Endothelial cell of umbilical vein (primary cell): ENCODE data around the gene MYBPHL. TPM values are rescaled to one million over a fixed set of nuclear protein-coding genes. Genes with fewer than 3 reads are reported as not detected.

ENCODE experiments used
- BruUV-seq: library from RNA; stranded (reverse); fragments of 400-500 nt; replicated peaks from 2 replicates; lab custom pipeline; 2021; lab: Mats Ljungman, UMichigan
- CTCF ChIA-PET: fragments of 300-600, 350-600 bp; sonication (Branson Sonifier 250); formaldehyde crosslinking; loops from one replicate; lab custom pipeline; 2021; ENCODE audit warnings: antibody characterized with exemption, inconsistent platforms; lab: Charles Lee
- POLR2A ChIA-PET: fragments of 300-600, 350-600 bp; sonication (Branson Sonifier 250); formaldehyde crosslinking; loops from one replicate; lab custom pipeline; 2021; ENCODE audit warnings: antibody characterized with exemption, inconsistent platforms; lab: Charles Lee
- DNase-seq: peaks from one replicate; pipeline ENCODE4 v3.0.0-alpha.2; 2011; ENCODE audit warnings: low read depth, low spot score
- FAIRE-seq: peaks from 2 replicates; lab custom pipeline; 2011; peaks lifted over from hg19 to GRCh38; lab: Jason Lieb, UNC
- H2AFZ ChIP-seq: 2 replicates; pipeline ENCODE4 v1.6.0; 2012; ENCODE audit warnings: low read depth, low read length, control low read depth, inconsistent platforms
- H3K27ac ChIP-seq: 2 replicates; pipeline ENCODE4 v1.5.1; 2011; ENCODE audit warnings: low read depth, mild to moderate bottlenecking, control low read depth, low read length, moderate library complexity; ENCODE audit not compliant: insufficient read depth
- H3K27me3 ChIP-seq, 2 experiments: 2 replicates each; pipeline versions ENCODE4 v1.6.0 to v1.6.1; 2011; ENCODE audit warnings: low read length in 2 of 2, mixed read lengths in 1 of 2; ENCODE audit not compliant: control insufficient read depth in 2 of 2, insufficient read depth in 2 of 2
- H3K36me3 ChIP-seq, 2 experiments: 2 replicates in 1 of 2; 3 replicates in 1 of 2; pipeline ENCODE4 v1.5.1; 2011; ENCODE audit warnings: low read length in 2 of 2, mild to moderate bottlenecking in 1 of 2, moderate library complexity in 1 of 2; ENCODE audit not compliant: control insufficient read depth in 2 of 2, insufficient read depth in 2 of 2; ENCODE audit errors: extremely low read depth in 1 of 2
- H3K4me1 ChIP-seq: 3 replicates; pipeline ENCODE4 v1.5.1; 2011; ENCODE audit warnings: mild to moderate bottlenecking, low read length; ENCODE audit not compliant: control insufficient read depth, insufficient read depth; ENCODE audit errors: extremely low read depth
- H3K4me2 ChIP-seq: 2 replicates; pipeline ENCODE4 v1.6.1; 2011; ENCODE audit warnings: low read length, control low read depth, mixed read lengths; ENCODE audit not compliant: insufficient read depth
- H3K4me3 ChIP-seq, 3 experiments: fragments of 200-600 bp in 1 of 3; sonication (generic), shearing (Covaris generic) in 1 of 3; replicated peaks in 1 of 3; 2 replicates each; pipeline ENCODE4 v1.5.1; 2011 to 2016; ENCODE audit warnings: control low read depth in 3 of 3, low read length in 3 of 3, mild to moderate bottlenecking in 2 of 3, inconsistent platforms in 1 of 3, low read depth in 1 of 3, moderate library complexity in 1 of 3; ENCODE audit not compliant: insufficient read depth in 1 of 3
- H3K79me2 ChIP-seq: 2 replicates; pipeline ENCODE4 v1.6.0; 2012; ENCODE audit warnings: low read length, inconsistent platforms; ENCODE audit not compliant: control insufficient read depth, insufficient read depth
- H3K9ac ChIP-seq: replicated peaks from 2 replicates; pipeline ENCODE3; 2011; ENCODE audit warnings: low read length, control low read depth; ENCODE audit not compliant: insufficient read depth; ENCODE audit errors: extremely low read depth
- H3K9me1 ChIP-seq: replicated peaks from 3 replicates; pipeline ENCODE4 v1.6.0; 2011; ENCODE audit warnings: mild to moderate bottlenecking, low read length; ENCODE audit not compliant: control insufficient read depth, insufficient read depth; ENCODE audit errors: extremely low read depth
- H3K9me3 ChIP-seq: replicated peaks from 2 replicates; pipeline ENCODE4 v1.5.1; 2012; ENCODE audit warnings: low read length, inconsistent platforms; ENCODE audit not compliant: control insufficient read depth, insufficient read depth
- H4K20me1 ChIP-seq: replicated peaks from 2 replicates; pipeline ENCODE3; 2011; ENCODE audit warnings: mild to moderate bottlenecking, low read length; ENCODE audit not compliant: control insufficient read depth, insufficient read depth; ENCODE audit errors: extremely low read depth
- CTCF ChIP-seq, 2 donors: IDR thresholded peaks; 1 replicate in 1 of 2; 2 replicates in 1 of 2; pipeline ENCODE4 v1.5.1; 2011; ENCODE audit warnings: low read length in 2 of 2, mild to moderate bottlenecking in 2 of 2, moderate library complexity in 2 of 2, control low read depth in 1 of 2, inconsistent platforms in 1 of 2, low read depth in 1 of 2; ENCODE audit not compliant: insufficient read depth in 1 of 2; ENCODE audit errors: extremely low read depth in 1 of 2
- EZH2 ChIP-seq: IDR thresholded peaks from 2 replicates; pipeline ENCODE4 v1.6.1; 2012; ENCODE audit warnings: borderline replicate concordance, low read depth, mild to moderate bottlenecking, moderate library complexity, low read length, inconsistent platforms; ENCODE audit not compliant: severe bottlenecking
- FOS ChIP-seq: IDR thresholded peaks from 2 replicates; pipeline ENCODE4 v1.6.1; 2011; ENCODE audit warnings: mild to moderate bottlenecking, low read length, moderate library complexity, borderline replicate concordance; ENCODE audit not compliant: insufficient read depth
- GATA2 ChIP-seq: IDR thresholded peaks from 2 replicates; pipeline ENCODE4 v1.7.0; 2011; ENCODE audit warnings: low read depth, mild to moderate bottlenecking, moderate library complexity, mixed read lengths, low read length; ENCODE audit not compliant: insufficient read length, insufficient read depth
- JUN ChIP-seq: IDR thresholded peaks from 2 replicates; pipeline ENCODE4 v1.6.1; 2011; ENCODE audit warnings: borderline replicate concordance, low read depth; ENCODE audit not compliant: insufficient read length, insufficient read depth
- MAX ChIP-seq: IDR thresholded peaks from 2 replicates; pipeline ENCODE4 v1.6.1; 2011; ENCODE audit not compliant: insufficient read depth, insufficient read length
- MYC ChIP-seq: IDR thresholded peaks from one replicate; pipeline ENCODE4 v1.6.1; 2011; ENCODE audit warnings: mild to moderate bottlenecking, low read depth, low read length
- POLR2A ChIP-seq: IDR thresholded peaks from 2 replicates; pipeline ENCODE4 v1.6.1; 2012; ENCODE audit warnings: low read depth, mild to moderate bottlenecking, control low read depth, low read length
- POLR2AphosphoS5 ChIP-seq: IDR thresholded peaks from 2 replicates; pipeline ENCODE4 v1.6.1; 2012; ENCODE audit warnings: low read depth, mild to moderate bottlenecking, control low read depth, low read length, moderate library complexity; ENCODE audit not compliant: insufficient read depth
- dilution Hi-C: fragments of 300-500 bp; cut with MboI; formaldehyde crosslinking; loops from one replicate; pipeline ENCODE4 v1.15.0; 2019; ENCODE audit warnings: low sequenced_read_pairs; ENCODE audit not compliant: extremely low pct_ligation_motif_present
- intact Hi-C: fragments of 100-400 bp; cut with micrococcal nuclease; formaldehyde crosslinking; loops from one replicate; pipeline ENCODE4 v1.10.0; 2022
- polyA plus RNA-seq, 4 experiments: library from polyadenylated mRNA; depleted of rRNA in 3 of 4; stranded (reverse) in 3 of 4; unstranded in 1 of 4; fragments of >200 nt; gene quantifications; 2 replicates each; pipeline versions ENCODE4 v1.2.1 to v1.2.3, GENCODE V29; 2011 to 2012; ENCODE audit warnings: missing spikeins in 1 of 4
- total RNA-seq: library from RNA; stranded (reverse); gene quantifications from 2 replicates; pipeline ENCODE4 v1.2.3, GENCODE V29; 2021

The MYBPHL gene
- total and polyA plus RNA-seq, 2 donors (not counting 3 experiments of a cell fraction or from before 2014, with no cell fraction given) = not detected

GRCh38 chr1:109331113-109331512 is 24.3 kb upstream of the MYBPHL start:
- FAIRE-seq (no peak), DNase-seq (no peak)
- H3K79me2 ChIP-seq = no peaks in the 10 kb centered on the region
- H4K20me1 ChIP-seq = no peaks in the 10 kb centered on the region
- no TSS peak for BruUV-seq
- no peak overlapping the region for H2AFZ ChIP-seq
- ChIA-PET POLR2A (no interaction called here), CTCF (no interaction called here)
- dilution Hi-C loops = no loop called here
- no peaks in the 10 kb centered on the region for H3K9me1 ChIP-seq
- no peak overlapping the region for H3K4me2 ChIP-seq
- intact Hi-C loops = no loop called here
- H3K4me3 ChIP-seq = no peak overlapping the region
- TF ChIP-seq POLR2AphosphoS5 (no peak), GATA2 (no peak), EZH2 (no peak), JUN (no peak)
- H3K36me3 ChIP-seq = no peaks in the 10 kb centered on the region
- H3K27me3 ChIP-seq = no peaks in the 10 kb centered on the region
- no peaks in the 10 kb centered on the region for H3K9me3 ChIP-seq
- no peak overlapping the region for H3K27ac ChIP-seq
- H3K9ac ChIP-seq = no peak overlapping the region
- H3K4me1 ChIP-seq = no peaks in the 10 kb centered on the region

GRCh38 chr1:109327285-109327684 is 20.5 kb upstream of the MYBPHL start:
- TF ChIP-seq MYC = no peak
- TF ChIP-seq FOS = no peak
- TF ChIP-seq POLR2AphosphoS5 = no peak
- TF ChIP-seq MAX = no peak
- TF ChIP-seq JUN = no peak
- TF ChIP-seq EZH2 = no peak
- no peak for TF ChIP-seq CTCF (IDR thresholded peaks at IDR 0.05; ENCODE audit: extremely low read depth in 1 of 2, insufficient read depth in 1 of 2, low read depth in 1 of 2, low read length in 2 of 2)
- TF ChIP-seq GATA2 = no peak
- TF ChIP-seq POLR2A = no peak
- FAIRE-seq (no peak), DNase-seq (no peak)
- ChIA-PET POLR2A (no interaction called here), CTCF (no interaction called here)
- H3K4me3 ChIP-seq = no peak overlapping the region
- no peaks in the 10 kb centered on the region for H3K9me1 ChIP-seq
- dilution Hi-C loops (no loop called here), intact Hi-C loops (no loop called here)
- H3K36me3 ChIP-seq = no peaks in the 10 kb centered on the region
- H3K27ac ChIP-seq = no peak overlapping the region
- no peaks in the 10 kb centered on the region for H3K9me3 ChIP-seq
- H3K4me1 ChIP-seq = no peaks in the 10 kb centered on the region
- H4K20me1 ChIP-seq = no peaks in the 10 kb centered on the region
- H3K9ac ChIP-seq = no peak overlapping the region
- BruUV-seq = no TSS peak
- H3K4me2 ChIP-seq = no peak overlapping the region
- H3K79me2 ChIP-seq = no peaks in the 10 kb centered on the region
- no peak overlapping the region for H2AFZ ChIP-seq
- no peaks in the 10 kb centered on the region for H3K27me3 ChIP-seq
